Measurements from ENCODE around the gene METRNL. TPM values are rescaled to one million over a fixed set of nuclear protein-coding genes. Genes with fewer than 3 reads are reported as not detected.

Gene METRNL
- total and polyA plus RNA-seq, 5 donors from 2014 or later = 0.47 to 22.7 (median 0.84) TPM

DNA sequence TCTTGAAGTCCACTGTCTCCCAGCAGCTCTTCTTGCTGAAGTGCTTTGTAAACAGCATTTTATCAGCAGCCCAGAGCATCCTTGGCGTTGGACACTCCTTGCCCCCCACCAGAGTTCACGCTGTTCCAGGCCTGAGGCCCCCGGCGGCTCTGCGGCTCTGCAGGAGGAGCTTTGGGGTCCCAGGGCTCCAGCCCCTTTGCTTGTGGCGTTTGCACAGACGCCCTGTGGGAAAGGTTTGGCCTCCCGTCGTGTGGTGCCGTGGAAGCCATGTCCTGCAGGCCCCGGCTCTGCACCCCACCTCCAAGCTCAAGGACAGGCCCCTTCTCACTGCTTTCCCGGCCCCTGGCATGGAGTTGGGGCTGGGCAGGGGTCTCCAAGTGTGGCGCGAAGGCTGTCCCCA, 14.1 kb downstream of the METRNL start:
- ATAC-seq (ENCODE audit: low read depth in 2 of 2) (no peak), DNase-seq (no peak)
- peaks cover 0 to 2% (median 0%) of the 10 kb centered on the region in 4 donors for H3K4me1 Mint-ChIP-seq
- Histone ChIP-seq H3K27ac (ENCODE audit: insufficient read depth, low read length, poor library complexity, severe bottlenecking) (no peak overlapping the region), H3K4me3 (ENCODE audit: low read depth, low read length) (no peak overlapping the region), H3K27me3 (ENCODE audit: control insufficient read depth, insufficient read depth, low read length) (no peaks in the 10 kb centered on the region), H3K9me3 (ENCODE audit: control insufficient read depth in 2 of 2, low read length in 2 of 2) (no peaks in the 10 kb centered on the region), H3K4me1 (ENCODE audit: control insufficient read depth, insufficient read depth, low read length, poor library complexity, severe bottlenecking) (no peaks in the 10 kb centered on the region), H3K36me3 (ENCODE audit: control insufficient read depth, insufficient read depth, low read length) (no peaks in the 10 kb centered on the region)
- H3K27me3 Mint-ChIP-seq = peaks cover 10% of the 10 kb centered on the region
- H3K9me3 Mint-ChIP-seq = no peaks in the 10 kb centered on the region
- H3K4me3 Mint-ChIP-seq = no peak overlapping the region
- H3K27ac Mint-ChIP-seq = no peak overlapping the region
- no peaks in the 10 kb centered on the region for H3K36me3 Mint-ChIP-seq

DNA sequence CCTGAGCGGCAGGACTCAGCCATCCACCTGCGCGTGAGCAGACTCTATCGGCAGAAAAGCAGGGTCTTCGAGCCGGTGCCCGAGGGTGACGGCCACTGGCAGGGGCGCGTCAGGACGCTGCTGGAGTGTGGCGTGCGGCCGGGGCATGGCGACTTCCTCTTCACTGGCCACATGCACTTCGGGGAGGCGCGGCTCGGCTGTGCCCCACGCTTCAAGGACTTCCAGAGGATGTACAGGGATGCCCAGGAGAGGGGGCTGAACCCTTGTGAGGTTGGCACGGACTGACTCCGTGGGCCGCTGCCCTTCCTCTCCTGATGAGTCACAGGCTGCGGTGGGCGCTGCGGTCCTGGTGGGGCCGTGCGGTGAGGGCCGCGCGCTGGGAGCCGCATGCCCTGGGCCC, 14.9 kb downstream of the METRNL start:
- no peak for ATAC-seq (ENCODE audit: low read depth in 2 of 2)
- Mint-ChIP-seq H3K36me3 (no peaks in the 10 kb centered on the region), H3K9me3 (no peaks in the 10 kb centered on the region), H3K27ac (peak overlapping the region in 1 of 3 donors; percentile 14), H3K27me3 (peaks cover 12% of the 10 kb centered on the region), H3K4me1 (no peaks in the 10 kb centered on the region), H3K4me3 (no peak overlapping the region)
- H3K4me3 ChIP-seq (ENCODE audit: low read depth, low read length) = no peak overlapping the region
- no peaks in the 10 kb centered on the region for H3K36me3 ChIP-seq (ENCODE audit: control insufficient read depth, insufficient read depth, low read length)
- no peaks in the 10 kb centered on the region for H3K4me1 ChIP-seq (ENCODE audit: control insufficient read depth, insufficient read depth, low read length, poor library complexity, severe bottlenecking)
- H3K27ac ChIP-seq (ENCODE audit: insufficient read depth, low read length, poor library complexity, severe bottlenecking) = no peak overlapping the region
- DNase-seq = no peak
- H3K9me3 ChIP-seq (ENCODE audit: control insufficient read depth in 2 of 2, low read length in 2 of 2) = no peaks in the 10 kb centered on the region
- H3K27me3 ChIP-seq (ENCODE audit: control insufficient read depth, insufficient read depth, low read length) = no peaks in the 10 kb centered on the region

DNA sequence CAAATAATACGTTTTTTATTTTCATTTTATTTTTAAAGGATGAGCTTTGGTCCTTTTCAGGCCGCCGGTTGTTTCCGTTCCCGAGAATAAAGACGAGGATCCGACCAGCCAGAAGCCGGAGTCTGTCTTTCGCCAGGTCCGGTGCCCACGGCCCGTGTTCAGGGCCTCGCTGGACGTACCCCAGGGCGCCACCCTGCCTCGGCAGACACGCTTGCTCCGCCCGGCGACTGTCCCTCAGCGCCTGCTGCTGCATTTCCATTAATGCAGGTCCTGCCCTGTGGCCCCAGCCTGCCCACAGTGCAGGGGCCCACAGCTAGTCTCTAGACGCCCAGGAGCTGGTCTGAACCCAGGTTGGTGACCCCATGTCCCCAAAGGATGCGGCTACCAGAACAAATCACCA, 15.6 kb downstream of the METRNL start:
- Histone ChIP-seq H3K36me3 (ENCODE audit: control insufficient read depth, insufficient read depth, low read length) (no peaks in the 10 kb centered on the region), H3K4me1 (ENCODE audit: control insufficient read depth, insufficient read depth, low read length, poor library complexity, severe bottlenecking) (peaks cover 6% of the 10 kb centered on the region), H3K27ac (ENCODE audit: insufficient read depth, low read length, poor library complexity, severe bottlenecking) (no peak overlapping the region), H3K9me3 (ENCODE audit: control insufficient read depth in 2 of 2, low read length in 2 of 2) (no peaks in the 10 kb centered on the region), H3K27me3 (ENCODE audit: control insufficient read depth, insufficient read depth, low read length) (no peaks in the 10 kb centered on the region), H3K4me3 (ENCODE audit: low read depth, low read length) (no peak overlapping the region)
- DNase-seq (no peak), ATAC-seq (ENCODE audit: low read depth in 2 of 2) (no peak)
- H3K27me3 Mint-ChIP-seq = peaks cover 18% of the 10 kb centered on the region
- peaks cover 0 to 4% (median 0%) of the 10 kb centered on the region in 4 donors for H3K4me1 Mint-ChIP-seq
- no peak overlapping the region for H3K27ac Mint-ChIP-seq
- no peak overlapping the region for H3K4me3 Mint-ChIP-seq
- no peaks in the 10 kb centered on the region for H3K36me3 Mint-ChIP-seq
- H3K9me3 Mint-ChIP-seq = no peaks in the 10 kb centered on the region

DNA sequence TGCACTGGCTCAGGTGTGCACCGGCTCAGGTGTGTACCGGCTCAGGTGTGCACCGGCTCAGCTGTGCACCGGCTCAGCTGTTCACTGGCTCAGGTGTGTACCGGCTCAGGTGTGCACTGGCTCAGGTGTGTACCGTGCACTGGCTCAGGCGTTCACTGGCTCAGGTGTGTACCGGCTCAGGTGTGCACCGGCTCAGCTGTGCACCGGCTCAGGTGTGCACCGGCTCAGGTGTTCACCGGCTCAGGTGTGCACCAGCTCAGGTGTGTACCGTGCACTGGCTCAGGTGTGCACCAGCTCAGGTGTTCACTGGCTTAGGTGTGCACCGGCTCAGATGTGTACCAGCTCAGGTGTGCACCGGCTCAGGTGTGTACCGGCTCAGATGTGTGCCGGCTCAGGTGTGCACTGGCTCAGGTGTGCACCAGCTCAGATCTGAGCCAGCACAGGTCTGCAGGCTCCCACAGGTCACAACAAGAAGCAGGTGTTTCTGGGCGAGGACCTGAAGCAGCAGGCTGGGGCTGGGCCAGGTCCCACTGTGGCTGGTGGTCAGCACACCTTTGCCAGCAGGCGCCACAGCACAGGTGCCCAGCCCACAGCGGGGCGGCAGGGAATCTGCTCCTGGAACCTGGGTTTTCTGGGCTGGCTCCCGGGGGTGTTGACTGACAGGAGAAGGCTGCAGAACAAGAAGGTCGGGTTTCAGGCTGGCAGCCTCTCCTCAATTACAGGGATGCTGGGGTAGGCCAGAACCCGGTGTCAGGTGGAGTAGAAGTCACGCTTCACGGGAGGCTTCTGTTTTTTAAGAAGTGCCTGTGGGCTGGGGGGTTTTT, 17.2 kb downstream of the METRNL start:
- ATAC-seq (ENCODE audit: low read depth in 2 of 2) (no peak), DNase-seq (no peak)
- Mint-ChIP-seq H3K36me3 (no peaks in the 10 kb centered on the region), H3K27ac (no peak overlapping the region), H3K9me3 (no peaks in the 10 kb centered on the region), H3K4me1 (peaks cover 0 to 7% (median 0%) of the 10 kb centered on the region in 4 donors), H3K4me3 (no peak overlapping the region), H3K27me3 (peaks cover 21% of the 10 kb centered on the region)
- Histone ChIP-seq H3K4me1 (ENCODE audit: control insufficient read depth, insufficient read depth, low read length, poor library complexity, severe bottlenecking) (peaks cover 14% of the 10 kb centered on the region), H3K4me3 (ENCODE audit: low read depth, low read length) (no peak overlapping the region), H3K27me3 (ENCODE audit: control insufficient read depth, insufficient read depth, low read length) (no peaks in the 10 kb centered on the region), H3K27ac (ENCODE audit: insufficient read depth, low read length, poor library complexity, severe bottlenecking) (no peak overlapping the region), H3K36me3 (ENCODE audit: control insufficient read depth, insufficient read depth, low read length) (no peaks in the 10 kb centered on the region), H3K9me3 (ENCODE audit: control insufficient read depth in 2 of 2, low read length in 2 of 2) (no peaks in the 10 kb centered on the region)

DNA sequence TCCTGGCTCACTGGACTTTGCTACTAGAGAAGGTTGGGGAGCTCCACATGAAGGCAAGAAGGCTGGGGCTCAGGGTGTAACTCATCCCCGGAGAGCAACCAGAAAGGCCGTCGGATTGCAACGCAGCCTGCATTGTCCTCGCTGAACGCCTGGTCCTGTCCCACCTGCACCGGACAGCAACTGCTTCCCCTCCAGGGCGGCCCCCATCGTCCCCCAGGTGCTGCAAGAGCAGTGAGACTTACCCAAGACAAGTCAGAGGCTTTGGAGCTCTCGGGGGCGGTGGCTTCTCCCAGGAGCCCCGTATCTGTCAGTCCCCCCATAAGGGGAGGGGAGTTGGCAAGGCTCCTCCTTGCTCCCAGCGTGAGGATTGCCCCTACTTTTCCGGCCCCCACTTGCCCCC, 18.4 kb downstream of the METRNL start:
- Mint-ChIP-seq H3K27me3 (peaks cover 17% of the 10 kb centered on the region), H3K4me3 (no peak overlapping the region), H3K27ac (no peak overlapping the region), H3K9me3 (no peaks in the 10 kb centered on the region), H3K4me1 (peaks cover 0 to 7% (median 0%) of the 10 kb centered on the region in 4 donors), H3K36me3 (no peaks in the 10 kb centered on the region)
- no peak overlapping the region for H3K4me3 ChIP-seq (ENCODE audit: low read depth, low read length)
- no peaks in the 10 kb centered on the region for H3K36me3 ChIP-seq (ENCODE audit: control insufficient read depth, insufficient read depth, low read length)
- peaks cover 14% of the 10 kb centered on the region for H3K4me1 ChIP-seq (ENCODE audit: control insufficient read depth, insufficient read depth, low read length, poor library complexity, severe bottlenecking)
- H3K27me3 ChIP-seq (ENCODE audit: control insufficient read depth, insufficient read depth, low read length) = no peaks in the 10 kb centered on the region
- H3K9me3 ChIP-seq (ENCODE audit: control insufficient read depth in 2 of 2, low read length in 2 of 2) = no peaks in the 10 kb centered on the region
- DNase-seq (no peak), ATAC-seq (ENCODE audit: low read depth in 2 of 2) (no peak)
- H3K27ac ChIP-seq (ENCODE audit: insufficient read depth, low read length, poor library complexity, severe bottlenecking) = no peak overlapping the region

DNA sequence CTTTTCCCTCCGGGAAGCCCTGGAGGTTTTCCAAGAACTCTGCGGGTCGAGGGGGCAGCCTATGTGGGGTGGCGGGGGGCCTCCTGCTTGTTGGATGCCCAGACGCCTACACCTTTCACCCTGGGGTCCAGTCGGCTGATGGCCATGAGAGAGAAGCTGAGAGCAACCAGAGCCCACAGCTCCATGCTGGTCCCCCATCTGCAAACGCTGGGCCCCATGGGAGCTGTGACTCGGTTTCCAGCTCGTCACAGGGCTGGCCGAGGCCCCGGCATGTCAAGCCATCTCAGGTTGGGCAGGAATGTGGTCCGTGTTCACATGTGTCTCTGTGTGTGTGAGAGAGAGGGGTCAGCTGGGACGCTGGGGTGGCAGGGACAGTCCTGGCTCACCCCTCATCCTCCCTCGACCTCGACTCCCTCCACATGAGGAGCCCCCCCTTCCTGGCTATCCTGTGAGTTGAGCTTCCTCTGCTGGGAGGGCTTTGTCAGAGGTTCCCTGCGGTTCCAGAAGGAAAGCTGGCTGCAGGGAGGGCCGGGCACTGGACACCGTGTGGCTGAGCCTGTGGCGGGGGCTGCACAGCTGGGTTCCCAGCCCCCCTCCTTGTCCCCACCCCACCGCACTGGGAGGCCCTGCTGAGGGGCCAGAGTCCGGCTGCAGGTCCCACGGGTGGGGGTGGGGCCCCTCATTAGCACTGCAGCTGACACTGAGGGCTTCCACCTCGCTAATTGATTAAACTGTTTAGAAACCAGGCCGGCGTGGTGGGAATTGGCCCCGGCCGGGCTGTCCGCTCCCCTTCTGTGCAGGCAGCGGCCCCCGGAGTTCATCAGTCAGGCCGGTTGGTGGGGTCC, 19.1 kb downstream of the METRNL start:
- peaks cover 17% of the 10 kb centered on the region for H3K27me3 Mint-ChIP-seq
- H3K4me1 Mint-ChIP-seq = peaks cover 0 to 7% (median 0%) of the 10 kb centered on the region in 4 donors
- H3K4me3 Mint-ChIP-seq = no peak overlapping the region
- no peaks in the 10 kb centered on the region for H3K36me3 Mint-ChIP-seq
- no peaks in the 10 kb centered on the region for H3K9me3 Mint-ChIP-seq
- H3K4me1 ChIP-seq (ENCODE audit: control insufficient read depth, insufficient read depth, low read length, poor library complexity, severe bottlenecking) = peaks cover 14% of the 10 kb centered on the region
- H3K27ac ChIP-seq (ENCODE audit: insufficient read depth, low read length, poor library complexity, severe bottlenecking) = no peak overlapping the region
- ATAC-seq (ENCODE audit: low read depth in 2 of 2) (no peak), DNase-seq (no peak)
- H3K27me3 ChIP-seq (ENCODE audit: control insufficient read depth, insufficient read depth, low read length) = no peaks in the 10 kb centered on the region
- no peaks in the 10 kb centered on the region for H3K9me3 ChIP-seq (ENCODE audit: control insufficient read depth in 2 of 2, low read length in 2 of 2)
- no peak overlapping the region for H3K4me3 ChIP-seq (ENCODE audit: low read depth, low read length)
- no peaks in the 10 kb centered on the region for H3K36me3 ChIP-seq (ENCODE audit: control insufficient read depth, insufficient read depth, low read length)
- no peak overlapping the region for H3K27ac Mint-ChIP-seq

DNA sequence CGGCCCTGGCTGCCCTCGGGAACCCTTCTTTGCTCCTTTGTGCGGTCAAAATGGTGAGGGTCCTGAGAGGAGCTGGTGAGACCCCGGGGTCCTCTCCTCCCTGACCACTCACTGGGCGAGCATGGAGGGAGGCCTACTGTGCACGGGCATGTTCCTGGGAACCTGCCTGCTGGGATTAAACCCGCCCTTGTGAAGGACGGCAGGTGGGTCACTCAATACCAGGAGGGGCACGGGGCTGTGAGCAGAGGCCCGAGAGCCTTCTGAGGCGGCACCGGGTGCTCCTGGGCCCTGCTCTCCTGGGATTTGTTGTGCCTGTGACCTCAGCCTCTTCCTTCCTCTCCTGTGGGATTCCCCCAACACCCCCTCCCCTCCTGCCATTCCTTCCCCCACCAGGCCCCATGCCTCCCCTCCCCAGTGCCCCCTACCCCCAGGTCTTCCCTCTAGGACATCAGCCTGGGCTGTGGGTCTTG, 19.7 kb downstream of the METRNL start:
- no peak overlapping the region for H3K27ac ChIP-seq (ENCODE audit: insufficient read depth, low read length, poor library complexity, severe bottlenecking)
- no peaks in the 10 kb centered on the region for H3K27me3 ChIP-seq (ENCODE audit: control insufficient read depth, insufficient read depth, low read length)
- Mint-ChIP-seq H3K9me3 (no peaks in the 10 kb centered on the region), H3K4me1 (peaks cover 0 to 7% (median 0%) of the 10 kb centered on the region in 4 donors), H3K27ac (no peak overlapping the region), H3K36me3 (no peaks in the 10 kb centered on the region), H3K4me3 (no peak overlapping the region), H3K27me3 (peaks cover 17% of the 10 kb centered on the region)
- ATAC-seq (ENCODE audit: low read depth in 2 of 2) (no peak), DNase-seq (no peak)
- H3K4me1 ChIP-seq (ENCODE audit: control insufficient read depth, insufficient read depth, low read length, poor library complexity, severe bottlenecking) = peaks cover 14% of the 10 kb centered on the region
- H3K36me3 ChIP-seq (ENCODE audit: control insufficient read depth, insufficient read depth, low read length) = no peaks in the 10 kb centered on the region
- H3K4me3 ChIP-seq (ENCODE audit: low read depth, low read length) = no peak overlapping the region
- no peaks in the 10 kb centered on the region for H3K9me3 ChIP-seq (ENCODE audit: control insufficient read depth in 2 of 2, low read length in 2 of 2)
